ENCODE results near the gene ANKS1A. TPM values are rescaled to one million over a fixed set of nuclear protein-coding genes. Genes with fewer than 3 reads are reported as not detected.

ANKS1A gene
- total RNA-seq, 1 experiment from 2014 or later: 35.0 TPM

DNA sequence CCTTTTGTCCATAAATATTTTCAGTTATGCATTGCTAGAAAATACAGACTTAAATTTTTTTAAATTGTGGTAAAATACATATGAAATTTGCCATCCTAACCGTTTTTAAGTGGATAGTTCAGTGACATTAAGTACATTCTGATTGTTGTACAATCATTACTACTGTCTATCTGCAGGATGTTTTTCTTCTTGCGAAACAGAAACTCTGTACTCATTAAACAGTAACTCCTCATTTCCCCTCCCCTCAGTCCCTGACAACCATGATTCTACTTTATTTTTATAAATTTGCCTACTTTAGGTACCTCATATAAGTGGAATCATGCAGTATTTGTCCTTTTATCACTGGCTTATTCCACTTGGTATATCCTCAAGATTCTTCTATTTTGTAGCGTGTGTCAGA lies 22.5 kb upstream of the ANKS1A start (continued):
- TF ChIP-seq, protein P1, sequence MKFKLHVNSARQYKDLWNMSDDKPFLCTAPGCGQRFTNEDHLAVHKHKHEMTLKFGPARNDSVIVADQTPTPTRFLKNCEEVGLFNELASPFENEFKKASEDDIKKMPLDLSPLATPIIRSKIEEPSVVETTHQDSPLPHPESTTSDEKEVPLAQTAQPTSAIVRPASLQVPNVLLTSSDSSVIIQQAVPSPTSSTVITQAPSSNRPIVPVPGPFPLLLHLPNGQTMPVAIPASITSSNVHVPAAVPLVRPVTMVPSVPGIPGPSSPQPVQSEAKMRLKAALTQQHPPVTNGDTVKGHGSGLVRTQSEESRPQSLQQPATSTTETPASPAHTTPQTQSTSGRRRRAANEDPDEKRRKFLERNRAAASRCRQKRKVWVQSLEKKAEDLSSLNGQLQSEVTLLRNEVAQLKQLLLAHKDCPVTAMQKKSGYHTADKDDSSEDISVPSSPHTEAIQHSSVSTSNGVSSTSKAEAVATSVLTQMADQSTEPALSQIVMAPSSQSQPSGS (CRISPR knock-in tag; IDR thresholded peaks at IDR 0.05; ENCODE audit: borderline replicate concordance, low read depth): no peak
- TF ChIP-seq ZNF138 (CRISPR knock-in tag; conservative IDR thresholded peaks at IDR 0.05) (no peak), SOX15 (CRISPR knock-in tag; IDR thresholded peaks at IDR 0.05) (no peak)

DNA sequence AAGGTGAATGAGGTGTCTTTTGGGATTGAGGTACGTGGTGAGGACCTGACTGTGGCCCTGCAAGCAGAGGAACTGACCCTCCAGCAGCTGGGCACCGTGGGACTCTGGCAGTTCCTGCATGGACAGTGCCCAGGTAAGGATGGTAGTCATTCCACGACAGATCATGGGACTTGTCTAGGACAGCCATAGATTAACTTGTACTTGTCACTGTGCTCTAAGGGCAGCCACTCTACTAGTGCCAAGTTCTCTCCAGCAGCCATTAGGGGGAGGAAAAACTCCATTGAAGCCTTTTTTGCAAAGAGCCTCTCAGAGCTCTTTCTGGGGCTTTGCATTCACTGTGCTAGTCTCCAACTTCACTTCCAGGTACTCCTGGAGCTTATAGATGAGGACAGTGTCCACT lies 21.6 kb upstream of the ANKS1A start:
- peaks cover 39% of the 10 kb centered on the region for H3K36me3 Mint-ChIP-seq
- H3K4me1 Mint-ChIP-seq: no peaks in the 10 kb centered on the region

DNA sequence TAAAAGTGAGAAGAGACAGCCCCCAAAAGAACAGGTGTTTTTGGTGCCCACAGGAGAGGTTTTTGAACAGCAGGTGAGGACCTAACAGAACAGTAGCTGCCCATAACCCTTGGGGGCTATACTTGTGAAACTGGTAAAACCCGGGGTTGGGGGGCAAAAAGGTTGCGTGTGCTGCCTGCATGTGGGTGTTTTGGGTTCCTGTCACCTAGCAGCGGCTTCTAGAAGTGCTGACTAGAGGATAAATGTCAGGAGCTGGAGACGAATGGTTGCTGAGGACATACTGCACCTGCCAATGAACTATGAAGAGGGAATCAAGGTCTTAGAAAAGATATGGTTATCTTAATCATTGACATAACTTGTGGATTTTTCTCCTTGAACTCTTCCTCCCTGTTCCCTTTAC lies 17.2 kb upstream of the ANKS1A start:
- H3K4me1 Mint-ChIP-seq: peaks cover 17% of the 10 kb centered on the region
- no peaks in the 10 kb centered on the region for H3K9me3 Mint-ChIP-seq
- TF ChIP-seq ZNF121 (CRISPR knock-in tag; IDR thresholded peaks at IDR 0.05) (no peak), TCF7 (CRISPR knock-in tag; IDR thresholded peaks at IDR 0.05; ENCODE audit: low read depth) (no peak), KAT7 (CRISPR knock-in tag; IDR thresholded peaks at IDR 0.05; ENCODE audit: borderline replicate concordance) (no peak), CREB1 (CRISPR knock-in tag; IDR thresholded peaks at IDR 0.05) (no peak), CREM (CRISPR knock-in tag; IDR thresholded peaks at IDR 0.05) (no peak), NFYB (CRISPR knock-in tag; conservative IDR thresholded peaks at IDR 0.05; ENCODE audit: low read depth) (no peak), FOXK1 (CRISPR knock-in tag; IDR thresholded peaks at IDR 0.05) (no peak), SMAD3 (CRISPR knock-in tag; IDR thresholded peaks at IDR 0.05; ENCODE audit: borderline replicate concordance) (no peak), ELF4 (CRISPR knock-in tag; IDR thresholded peaks at IDR 0.05; ENCODE audit: low read depth) (no peak), RORB (CRISPR knock-in tag; IDR thresholded peaks at IDR 0.05) (no peak), SMAD4 (CRISPR knock-in tag; IDR thresholded peaks at IDR 0.05) (no peak), SOX15 (CRISPR knock-in tag; IDR thresholded peaks at IDR 0.05) (no peak), GTF2I (CRISPR knock-in tag; conservative IDR thresholded peaks at IDR 0.05) (no peak)
- TF ChIP-seq, protein P2, sequence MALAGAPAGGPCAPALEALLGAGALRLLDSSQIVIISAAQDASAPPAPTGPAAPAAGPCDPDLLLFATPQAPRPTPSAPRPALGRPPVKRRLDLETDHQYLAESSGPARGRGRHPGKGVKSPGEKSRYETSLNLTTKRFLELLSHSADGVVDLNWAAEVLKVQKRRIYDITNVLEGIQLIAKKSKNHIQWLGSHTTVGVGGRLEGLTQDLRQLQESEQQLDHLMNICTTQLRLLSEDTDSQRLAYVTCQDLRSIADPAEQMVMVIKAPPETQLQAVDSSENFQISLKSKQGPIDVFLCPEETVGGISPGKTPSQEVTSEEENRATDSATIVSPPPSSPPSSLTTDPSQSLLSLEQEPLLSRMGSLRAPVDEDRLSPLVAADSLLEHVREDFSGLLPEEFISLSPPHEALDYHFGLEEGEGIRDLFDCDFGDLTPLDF (CRISPR knock-in tag; IDR thresholded peaks at IDR 0.05): no peak
- TF ChIP-seq, protein P3, sequence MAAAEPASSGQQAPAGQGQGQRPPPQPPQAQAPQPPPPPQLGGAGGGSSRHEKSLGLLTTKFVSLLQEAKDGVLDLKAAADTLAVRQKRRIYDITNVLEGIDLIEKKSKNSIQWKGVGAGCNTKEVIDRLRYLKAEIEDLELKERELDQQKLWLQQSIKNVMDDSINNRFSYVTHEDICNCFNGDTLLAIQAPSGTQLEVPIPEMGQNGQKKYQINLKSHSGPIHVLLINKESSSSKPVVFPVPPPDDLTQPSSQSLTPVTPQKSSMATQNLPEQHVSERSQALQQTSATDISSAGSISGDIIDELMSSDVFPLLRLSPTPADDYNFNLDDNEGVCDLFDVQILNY (CRISPR knock-in tag; IDR thresholded peaks at IDR 0.05): no peak
- TF ChIP-seq, protein P4, sequence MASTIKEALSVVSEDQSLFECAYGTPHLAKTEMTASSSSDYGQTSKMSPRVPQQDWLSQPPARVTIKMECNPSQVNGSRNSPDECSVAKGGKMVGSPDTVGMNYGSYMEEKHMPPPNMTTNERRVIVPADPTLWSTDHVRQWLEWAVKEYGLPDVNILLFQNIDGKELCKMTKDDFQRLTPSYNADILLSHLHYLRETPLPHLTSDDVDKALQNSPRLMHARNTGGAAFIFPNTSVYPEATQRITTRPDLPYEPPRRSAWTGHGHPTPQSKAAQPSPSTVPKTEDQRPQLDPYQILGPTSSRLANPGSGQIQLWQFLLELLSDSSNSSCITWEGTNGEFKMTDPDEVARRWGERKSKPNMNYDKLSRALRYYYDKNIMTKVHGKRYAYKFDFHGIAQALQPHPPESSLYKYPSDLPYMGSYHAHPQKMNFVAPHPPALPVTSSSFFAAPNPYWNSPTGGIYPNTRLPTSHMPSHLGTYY (CRISPR knock-in tag; IDR thresholded peaks at IDR 0.05): no peak
- TF ChIP-seq, protein P5, sequence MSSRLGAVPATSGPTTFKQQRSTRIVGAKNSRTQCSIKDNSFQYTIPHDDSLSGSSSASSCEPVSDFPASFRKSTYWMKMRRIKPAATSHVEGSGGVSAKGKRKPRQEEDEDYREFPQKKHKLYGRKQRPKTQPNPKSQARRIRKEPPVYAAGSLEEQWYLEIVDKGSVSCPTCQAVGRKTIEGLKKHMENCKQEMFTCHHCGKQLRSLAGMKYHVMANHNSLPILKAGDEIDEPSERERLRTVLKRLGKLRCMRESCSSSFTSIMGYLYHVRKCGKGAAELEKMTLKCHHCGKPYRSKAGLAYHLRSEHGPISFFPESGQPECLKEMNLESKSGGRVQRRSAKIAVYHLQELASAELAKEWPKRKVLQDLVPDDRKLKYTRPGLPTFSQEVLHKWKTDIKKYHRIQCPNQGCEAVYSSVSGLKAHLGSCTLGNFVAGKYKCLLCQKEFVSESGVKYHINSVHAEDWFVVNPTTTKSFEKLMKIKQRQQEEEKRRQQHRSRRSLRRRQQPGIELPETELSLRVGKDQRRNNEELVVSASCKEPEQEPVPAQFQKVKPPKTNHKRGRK (CRISPR knock-in tag; IDR thresholded peaks at IDR 0.05; ENCODE audit: borderline replicate concordance): no peak
- ATAC-seq: no peak
- no peaks in the 10 kb centered on the region for H3K27me3 Mint-ChIP-seq (ENCODE audit: low read depth)
- ChIA-PET CTCF (interaction anchor here (1.4 to 2.0 kb wide), 2 partner anchors 16 to 268 kb away, joined by 3 to 5 read pairs; no protein-coding TSS in a partner anchor), POLR2A (interaction anchor here (1.7 kb wide), 1 partner anchor 17 kb away, joined by 6 read pairs; the partner anchor contains the start of genes ANKS1A and TAF11)
- no peak for DNase-seq (ENCODE audit: low spot score)
- peaks cover 45% of the 10 kb centered on the region for H3K36me3 Mint-ChIP-seq
- H3K4me3 Mint-ChIP-seq: no peak overlapping the region
- no peak overlapping the region for H3K27ac Mint-ChIP-seq

More for the DNA sequence above, 21.6 kb upstream of the ANKS1A start:
- no peak for DNase-seq (ENCODE audit: low spot score)
- POLR2A ChIA-PET: no interaction called here
- ATAC-seq: no peak
- Mint-ChIP-seq H3K9me3 (no peaks in the 10 kb centered on the region), H3K27ac (no peak overlapping the region), H3K27me3 (ENCODE audit: low read depth) (no peaks in the 10 kb centered on the region), H3K4me3 (no peak overlapping the region)
- CTCF ChIA-PET: interaction anchor here (0.7 to 1.4 kb wide), 4 partner anchors 54 to 373 kb away, joined by 3 read pairs; no protein-coding TSS in a partner anchor
- TF ChIP-seq RELA (CRISPR knock-in tag; IDR thresholded peaks at IDR 0.05; ENCODE audit: borderline replicate concordance): no peak
- no peak for TF ChIP-seq MYBL2 (CRISPR knock-in tag; IDR thresholded peaks at IDR 0.05)
- no peak for TF ChIP-seq FOXP1 (CRISPR knock-in tag; IDR thresholded peaks at IDR 0.05; ENCODE audit: borderline replicate concordance)
- TF ChIP-seq, protein P6, sequence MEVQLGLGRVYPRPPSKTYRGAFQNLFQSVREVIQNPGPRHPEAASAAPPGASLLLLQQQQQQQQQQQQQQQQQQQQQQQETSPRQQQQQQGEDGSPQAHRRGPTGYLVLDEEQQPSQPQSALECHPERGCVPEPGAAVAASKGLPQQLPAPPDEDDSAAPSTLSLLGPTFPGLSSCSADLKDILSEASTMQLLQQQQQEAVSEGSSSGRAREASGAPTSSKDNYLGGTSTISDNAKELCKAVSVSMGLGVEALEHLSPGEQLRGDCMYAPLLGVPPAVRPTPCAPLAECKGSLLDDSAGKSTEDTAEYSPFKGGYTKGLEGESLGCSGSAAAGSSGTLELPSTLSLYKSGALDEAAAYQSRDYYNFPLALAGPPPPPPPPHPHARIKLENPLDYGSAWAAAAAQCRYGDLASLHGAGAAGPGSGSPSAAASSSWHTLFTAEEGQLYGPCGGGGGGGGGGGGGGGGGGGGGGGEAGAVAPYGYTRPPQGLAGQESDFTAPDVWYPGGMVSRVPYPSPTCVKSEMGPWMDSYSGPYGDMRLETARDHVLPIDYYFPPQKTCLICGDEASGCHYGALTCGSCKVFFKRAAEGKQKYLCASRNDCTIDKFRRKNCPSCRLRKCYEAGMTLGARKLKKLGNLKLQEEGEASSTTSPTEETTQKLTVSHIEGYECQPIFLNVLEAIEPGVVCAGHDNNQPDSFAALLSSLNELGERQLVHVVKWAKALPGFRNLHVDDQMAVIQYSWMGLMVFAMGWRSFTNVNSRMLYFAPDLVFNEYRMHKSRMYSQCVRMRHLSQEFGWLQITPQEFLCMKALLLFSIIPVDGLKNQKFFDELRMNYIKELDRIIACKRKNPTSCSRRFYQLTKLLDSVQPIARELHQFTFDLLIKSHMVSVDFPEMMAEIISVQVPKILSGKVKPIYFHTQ (CRISPR knock-in tag; IDR thresholded peaks at IDR 0.05): no peak
- no peak for TF ChIP-seq ZNF416 (CRISPR knock-in tag; IDR thresholded peaks at IDR 0.05)

Measured in WTC11 (cell line).